ENCODE measurements around the gene CUX1. TPM values are rescaled to one million over a fixed set of nuclear protein-coding genes. Genes with fewer than 3 reads are reported as not detected.

The CUX1 gene
- total RNA-seq, 1 experiment from 2014 or later, result 116 TPM

DNA sequence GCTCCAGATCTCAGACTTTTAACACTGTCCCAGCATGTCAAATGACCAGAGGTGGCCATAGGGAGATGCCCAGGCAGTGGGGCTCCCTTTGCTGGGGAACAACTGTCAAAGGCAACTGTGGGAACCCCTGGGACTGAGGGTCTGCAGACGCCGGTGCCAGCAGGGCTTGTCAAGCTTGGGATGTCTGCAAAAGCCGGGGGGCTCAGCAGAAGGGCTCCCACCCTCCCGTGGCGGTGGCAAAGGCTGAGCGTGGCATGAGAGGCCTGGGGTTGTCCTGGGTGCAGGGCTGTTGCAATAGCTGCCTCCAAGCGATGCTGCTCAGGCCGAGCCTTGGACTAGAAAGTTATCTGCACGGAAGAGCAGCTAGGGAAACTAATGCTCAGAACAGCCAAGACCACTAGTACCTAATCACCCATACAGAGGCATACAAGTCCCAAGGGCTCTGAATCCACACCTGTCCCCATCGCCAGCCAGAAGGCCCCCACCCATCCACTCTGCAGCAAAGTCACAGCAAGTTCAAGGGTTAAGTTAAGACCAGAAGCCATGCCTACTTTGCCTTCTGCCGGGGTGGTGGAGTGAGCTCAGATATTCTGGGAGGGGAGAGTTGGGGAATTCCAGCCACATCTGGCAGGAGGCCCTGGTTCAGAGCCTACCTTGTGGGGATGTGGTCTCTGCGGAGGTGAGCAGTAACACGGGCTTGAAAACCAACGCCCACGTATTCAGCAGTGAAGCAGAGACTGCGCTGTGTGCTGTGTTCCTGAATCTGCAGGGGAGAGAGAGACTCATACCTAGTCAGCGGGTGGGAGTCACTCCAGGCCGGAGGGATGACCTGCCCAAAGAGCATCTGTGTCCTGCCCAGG lies 473.9 kb downstream of the CUX1 start:
- peaks cover 11% of the 10 kb centered on the region for H3K4me1 Mint-ChIP-seq (ENCODE audit: low read depth, unreplicated experiment)
- peaks cover 11% of the 10 kb centered on the region for H3K4me1 ChIP-seq
- no TSS peak for BruUV-seq (replicated peaks)
- TF ChIP-seq CTCF (IDR thresholded peaks at IDR 0.05; ENCODE audit: insufficient read depth in 1 of 2, low read depth in 1 of 2, low read length in 1 of 2, severe bottlenecking in 1 of 2, unreplicated experiment in 1 of 2), result no peak
- H3K36me3 ChIP-seq (ENCODE audit: control insufficient read depth, insufficient read depth, low read length), result no peaks in the 10 kb centered on the region
- H3K27ac Mint-ChIP-seq (ENCODE audit: unreplicated experiment), result no peak overlapping the region
- ChIA-PET POLR2A (no interaction called here), CTCF (interaction anchor here (0.7 kb wide), 1 partner anchor 176 kb away, joined by 3 read pairs; no protein-coding TSS in a partner anchor)
- no peak for DNase-seq
- H3K4me3 ChIP-seq (ENCODE audit: low read depth, low read length), result no peak overlapping the region
- H3K27me3 Mint-ChIP-seq (ENCODE audit: insufficient read depth, unreplicated experiment), result no peaks in the 10 kb centered on the region
- no peak overlapping the region for H3K4me3 Mint-ChIP-seq (ENCODE audit: unreplicated experiment)
- intact Hi-C loops (cut with micrococcal nuclease; ENCODE audit: unreplicated experiment), result no loop called here
- H3K9me3 ChIP-seq, result no peaks in the 10 kb centered on the region
- H3K36me3 Mint-ChIP-seq (ENCODE audit: insufficient read depth, unreplicated experiment), result peaks cover 9% of the 10 kb centered on the region
- H3K27me3 ChIP-seq (replicated peaks; ENCODE audit: control insufficient read depth, insufficient read depth, low read length), result no peaks in the 10 kb centered on the region
- no peaks in the 10 kb centered on the region for H3K9me3 Mint-ChIP-seq (ENCODE audit: unreplicated experiment)

- TF ChIP-seq CTCF (IDR thresholded peaks at IDR 0.05; ENCODE audit: insufficient read depth in 1 of 2, low read depth in 1 of 2, low read length in 1 of 2, severe bottlenecking in 1 of 2, unreplicated experiment in 1 of 2), result no peak
- no peaks in the 10 kb centered on the region for H3K27me3 Mint-ChIP-seq (ENCODE audit: insufficient read depth, unreplicated experiment)
- Histone ChIP-seq H3K36me3 (ENCODE audit: control insufficient read depth, insufficient read depth, low read length) (no peaks in the 10 kb centered on the region), H3K4me3 (ENCODE audit: low read depth, low read length) (no peak overlapping the region), H3K27me3 (replicated peaks; ENCODE audit: control insufficient read depth, insufficient read depth, low read length) (no peaks in the 10 kb centered on the region), H3K4me1 (peaks cover 11% of the 10 kb centered on the region), H3K9me3 (no peaks in the 10 kb centered on the region)
- H3K36me3 Mint-ChIP-seq (ENCODE audit: insufficient read depth, unreplicated experiment), result peaks cover 9% of the 10 kb centered on the region
- intact Hi-C loops (cut with micrococcal nuclease; ENCODE audit: unreplicated experiment), result no loop called here
- ChIA-PET CTCF (no interaction called here), POLR2A (no interaction called here)
- BruUV-seq (replicated peaks), result no TSS peak
- H3K4me1 Mint-ChIP-seq (ENCODE audit: low read depth, unreplicated experiment), result peaks cover 11% of the 10 kb centered on the region
- no peaks in the 10 kb centered on the region for H3K9me3 Mint-ChIP-seq (ENCODE audit: unreplicated experiment)
- no peak for DNase-seq
- no peak overlapping the region for H3K4me3 Mint-ChIP-seq (ENCODE audit: unreplicated experiment)
- H3K27ac Mint-ChIP-seq (ENCODE audit: unreplicated experiment), result no peak overlapping the region
Measured at GRCh38 chr7:102291916-102292267, 474.5 kb downstream of the CUX1 start.

- no peaks in the 10 kb centered on the region for H3K36me3 ChIP-seq (ENCODE audit: control insufficient read depth, insufficient read depth, low read length)
- H3K27me3 ChIP-seq (replicated peaks; ENCODE audit: control insufficient read depth, insufficient read depth, low read length), result no peaks in the 10 kb centered on the region
- no TSS peak for BruUV-seq (replicated peaks)
- no peaks in the 10 kb centered on the region for H3K27me3 Mint-ChIP-seq (ENCODE audit: insufficient read depth, unreplicated experiment)
- no peak for DNase-seq
- H3K9me3 Mint-ChIP-seq (ENCODE audit: unreplicated experiment), result no peaks in the 10 kb centered on the region
- ChIA-PET POLR2A (no interaction called here), CTCF (interaction anchor here (0.6 to 0.7 kb wide), 2 partner anchors 10 to 20 kb away, joined by 3 to 5 read pairs; no protein-coding TSS in a partner anchor)
- peaks cover 11% of the 10 kb centered on the region for H3K4me1 ChIP-seq
- H3K4me3 Mint-ChIP-seq (ENCODE audit: unreplicated experiment), result no peak overlapping the region
- H3K4me3 ChIP-seq (ENCODE audit: low read depth, low read length), result no peak overlapping the region
- H3K36me3 Mint-ChIP-seq (ENCODE audit: insufficient read depth, unreplicated experiment), result peaks cover 9% of the 10 kb centered on the region
- no peak for TF ChIP-seq CTCF (IDR thresholded peaks at IDR 0.05; ENCODE audit: insufficient read depth in 1 of 2, low read depth in 1 of 2, low read length in 1 of 2, severe bottlenecking in 1 of 2, unreplicated experiment in 1 of 2)
- no peak overlapping the region for H3K27ac Mint-ChIP-seq (ENCODE audit: unreplicated experiment)
- H3K9me3 ChIP-seq, result no peaks in the 10 kb centered on the region
- intact Hi-C loops (cut with micrococcal nuclease; ENCODE audit: unreplicated experiment), result no loop called here
- peaks cover 11% of the 10 kb centered on the region for H3K4me1 Mint-ChIP-seq (ENCODE audit: low read depth, unreplicated experiment)
Measured at GRCh38 chr7:102292813-102293798, 475.7 kb downstream of the CUX1 start.

Data from Caco-2 (cell line).